Lung (tissue), 4 donors: ENCODE measurements around the gene MPHOSPH8. TPM values are rescaled to one million over a fixed set of nuclear protein-coding genes. Genes with fewer than 3 reads are reported as not detected.

Source experiments
- polyA plus RNA-seq, 2 donors: library from polyadenylated mRNA; stranded (reverse); fragments of 200-250 nt; gene quantifications; one replicate each; pipeline ENCODE4 v1.2.1, GENCODE V29; 2013
- total RNA-seq, 2 donors: library from RNA; depleted of rRNA in 1 of 2; stranded (reverse); fragments of >200 nt in 1 of 2; gene quantifications; one replicate each; pipeline ENCODE4 v1.2.1, GENCODE V29; 2014 to 2021
- donor health status: Bipolar disorder and iron deficiency.
- donor health status: healthy.
- donor health status: DM: yes; HTN: yes; CAD: no.

The MPHOSPH8 gene
- total and polyA plus RNA-seq, 4 donors, result 16.5 to 39.1 (median 29.6) TPM

Other genes starting within 250 kb of the MPHOSPH8 start
- gene TPTE2, start 72.1 kb upstream of the MPHOSPH8 start, total RNA-seq, result under 1 TPM in 1 of 2 donors, not detected in 1; 0.12 TPM
- gene TPTE2, start 72.1 kb upstream of the MPHOSPH8 start, polyA plus RNA-seq, result under 1 TPM in 1 of 2 donors, not detected in 1; 0.02 TPM
- 100 to 1,000 TPM in 1 of 2 donors, 10 to 100 TPM in 1; 46.0 to 103 TPM for gene PSPC1, start 149.3 kb downstream of the MPHOSPH8 start, total RNA-seq
- gene PSPC1, start 149.3 kb downstream of the MPHOSPH8 start, polyA plus RNA-seq, result 10 to 100 TPM; 23.5 to 33.3 TPM
- gene ZMYM5, start 230.0 kb downstream of the MPHOSPH8 start, total RNA-seq, result 10 to 100 TPM; 10.5 to 32.8 TPM
- 1 to 10 TPM; 5.6 to 6.8 TPM for gene ZMYM5, start 230.0 kb downstream of the MPHOSPH8 start, polyA plus RNA-seq